Activated naive CD4-positive, alpha-beta T cell treated with anti-CD3 and anti-CD28 coated beads, Interleukin-2, amount 10 ng/mL, durations not matched to agents 7 days and 5 days (primary cell): Measurements from ENCODE around the gene ADGRF5.

Experiments used
- CTCF ChIA-PET: fragments of 350-600 bp; sonication (Branson Sonifier 250); formaldehyde crosslinking; loops from one replicate; lab custom pipeline; 2021; ENCODE audit warnings: antibody characterized with exemption; lab: Charles Lee
- DNase-seq: peaks from one replicate; pipeline ENCODE4 v3.0.0-alpha.2; 2020
- H3K27ac Mint-ChIP-seq: one replicate; pipeline ENCODE4 v1.8.0; 2021; ENCODE audit warnings: mild to moderate bottlenecking, moderate library complexity, mixed read lengths
- H3K27me3 Mint-ChIP-seq: one replicate; pipeline ENCODE4 v1.8.0; 2021; ENCODE audit warnings: mild to moderate bottlenecking, mixed read lengths
- H3K36me3 Mint-ChIP-seq: one replicate; pipeline ENCODE4 v1.8.0; 2021; ENCODE audit warnings: mixed read lengths
- H3K4me1 Mint-ChIP-seq: one replicate; pipeline ENCODE4 v1.8.0; 2021; ENCODE audit warnings: mixed read lengths
- H3K4me3 Mint-ChIP-seq: one replicate; pipeline ENCODE4 v1.8.0; 2021; ENCODE audit warnings: mild to moderate bottlenecking, moderate library complexity, mixed read lengths
- H3K9me3 Mint-ChIP-seq: one replicate; pipeline ENCODE4 v1.8.0; 2021; ENCODE audit warnings: mixed read lengths

ADGRF5 gene

DNA sequence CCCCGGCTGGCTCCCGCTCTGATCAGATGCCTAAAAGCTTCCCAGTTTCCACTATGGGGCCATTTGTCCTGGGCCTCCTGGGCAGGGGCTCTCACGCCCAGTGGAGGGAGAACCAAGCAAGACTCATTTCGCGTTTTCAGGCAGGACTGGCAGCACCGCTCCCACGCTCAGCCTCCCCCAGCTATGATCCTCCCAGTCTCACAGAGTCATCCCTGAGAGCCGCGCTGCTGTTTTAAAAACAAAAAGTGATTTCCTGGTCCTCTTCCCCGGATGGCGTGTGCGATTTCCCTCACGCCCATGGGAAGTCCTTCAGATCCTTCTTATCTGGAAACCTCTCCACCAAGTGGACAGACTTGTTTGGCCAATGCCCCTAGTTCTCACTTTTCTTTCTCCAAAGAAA, at the start of gene ADGRF5:
TSS of gene ADGRF5 (minus strand) at position 208 of the 400 bp plus-strand sequence. CDS start 15,176 bp downstream, outside the sequence.
- Mint-ChIP-seq H3K4me3 (no peak within 1 kb of the TSS), H3K36me3 (no peaks in the 10 kb centered on the region), H3K27ac (no peak within 1 kb of the TSS), H3K27me3 (no peaks in the 10 kb centered on the region), H3K9me3 (no peaks in the 10 kb centered on the region), H3K4me1 (no peaks in the 10 kb centered on the region)
- DNase-seq = no peak
- CTCF ChIA-PET = no interaction called here

- Mint-ChIP-seq H3K4me3 (no peak overlapping the region), H3K4me1 (no peaks in the 10 kb centered on the region), H3K27ac (no peak overlapping the region), H3K27me3 (peaks cover 4% of the 10 kb centered on the region), H3K36me3 (no peaks in the 10 kb centered on the region), H3K9me3 (no peaks in the 10 kb centered on the region)
- no peak for DNase-seq
- CTCF ChIA-PET = no interaction called here
Observed at GRCh38 chr6:46969206-46969605, 47.5 kb upstream of the ADGRF5 start.

GRCh38 chr6:46967826-46968349, 46.1 kb upstream of the ADGRF5 start:
- no peak overlapping the region for H3K4me3 Mint-ChIP-seq
- DNase-seq = no peak
- CTCF ChIA-PET = no interaction called here
- no peaks in the 10 kb centered on the region for H3K36me3 Mint-ChIP-seq
- H3K9me3 Mint-ChIP-seq = no peaks in the 10 kb centered on the region
- H3K4me1 Mint-ChIP-seq = no peaks in the 10 kb centered on the region
- H3K27ac Mint-ChIP-seq = no peak overlapping the region
- H3K27me3 Mint-ChIP-seq = peaks cover 4% of the 10 kb centered on the region

DNA sequence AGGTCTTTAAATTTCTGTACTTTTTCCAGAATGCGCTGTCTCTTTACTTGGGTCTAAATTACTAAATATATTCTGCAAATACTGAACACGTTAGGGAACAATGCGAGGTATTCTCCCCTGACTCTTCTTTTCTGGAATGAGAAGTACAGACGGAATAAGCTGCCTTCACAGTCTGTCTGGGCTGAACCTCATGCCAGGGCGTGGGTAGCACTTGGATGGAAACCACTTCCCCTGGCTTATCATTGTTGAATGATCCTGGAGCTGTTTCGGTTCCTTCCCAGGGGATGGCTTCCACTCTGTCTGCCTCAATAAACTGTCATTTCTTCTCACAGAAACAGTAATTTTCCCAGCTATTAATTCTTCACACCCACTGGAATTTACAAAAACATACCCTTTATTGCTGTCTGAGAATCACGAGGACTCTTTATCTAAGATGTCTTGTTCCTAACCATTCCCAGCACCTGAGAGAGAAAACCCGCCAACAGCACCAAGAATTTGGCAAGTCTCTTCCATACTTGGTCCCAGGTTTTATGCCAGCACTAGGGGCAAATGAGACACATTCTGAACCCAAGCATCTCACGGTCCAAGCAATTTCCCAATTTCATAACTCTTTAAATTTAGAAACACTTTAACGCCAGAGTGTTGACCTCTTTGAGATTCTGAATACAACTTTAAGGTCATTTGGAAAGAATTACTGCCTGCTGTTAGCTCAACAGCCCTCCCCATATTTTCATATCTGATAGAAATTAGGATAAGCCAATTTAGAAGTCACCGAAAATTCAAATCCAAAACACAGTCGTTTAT, 43.2 kb upstream of the ADGRF5 start:
- Mint-ChIP-seq H3K27me3 (no peaks in the 10 kb centered on the region), H3K4me1 (no peaks in the 10 kb centered on the region), H3K27ac (no peak overlapping the region), H3K36me3 (no peaks in the 10 kb centered on the region), H3K4me3 (no peak overlapping the region), H3K9me3 (no peaks in the 10 kb centered on the region)
- DNase-seq = no peak
- CTCF ChIA-PET = no interaction called here

- no peaks in the 10 kb centered on the region for H3K36me3 Mint-ChIP-seq
- DNase-seq = no peak
- H3K4me1 Mint-ChIP-seq = no peaks in the 10 kb centered on the region
- H3K27ac Mint-ChIP-seq = no peak overlapping the region
- no peaks in the 10 kb centered on the region for H3K9me3 Mint-ChIP-seq
- no peak overlapping the region for H3K4me3 Mint-ChIP-seq
- CTCF ChIA-PET = no interaction called here
- peaks cover 4% of the 10 kb centered on the region for H3K27me3 Mint-ChIP-seq
Observed at GRCh38 chr6:46963626-46964025, 41.9 kb upstream of the ADGRF5 start.

DNA sequence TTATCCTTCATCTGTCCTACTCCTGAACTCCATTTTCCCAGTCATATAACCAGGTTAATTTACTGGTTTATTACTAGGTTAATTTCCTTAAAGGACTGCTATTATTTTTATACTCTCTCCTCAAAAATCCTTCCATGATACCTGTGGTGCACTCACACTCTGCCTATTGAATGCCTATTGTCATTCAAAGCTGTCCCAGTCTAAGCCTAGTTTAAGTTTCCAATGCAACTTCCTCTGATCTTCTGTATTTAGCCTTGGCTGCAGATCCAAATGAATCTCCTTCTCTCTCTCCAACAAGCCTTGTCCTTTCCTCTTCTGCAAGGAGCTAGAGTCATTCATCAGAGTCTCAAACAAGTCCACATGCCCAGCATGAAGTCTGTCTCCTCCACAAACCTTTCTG, 41.3 kb upstream of the ADGRF5 start:
- Mint-ChIP-seq H3K4me3 (no peak overlapping the region), H3K9me3 (no peaks in the 10 kb centered on the region), H3K4me1 (no peaks in the 10 kb centered on the region), H3K27me3 (peaks cover 4% of the 10 kb centered on the region), H3K36me3 (no peaks in the 10 kb centered on the region), H3K27ac (no peak overlapping the region)
- DNase-seq = no peak
- CTCF ChIA-PET = no interaction called here

DNA sequence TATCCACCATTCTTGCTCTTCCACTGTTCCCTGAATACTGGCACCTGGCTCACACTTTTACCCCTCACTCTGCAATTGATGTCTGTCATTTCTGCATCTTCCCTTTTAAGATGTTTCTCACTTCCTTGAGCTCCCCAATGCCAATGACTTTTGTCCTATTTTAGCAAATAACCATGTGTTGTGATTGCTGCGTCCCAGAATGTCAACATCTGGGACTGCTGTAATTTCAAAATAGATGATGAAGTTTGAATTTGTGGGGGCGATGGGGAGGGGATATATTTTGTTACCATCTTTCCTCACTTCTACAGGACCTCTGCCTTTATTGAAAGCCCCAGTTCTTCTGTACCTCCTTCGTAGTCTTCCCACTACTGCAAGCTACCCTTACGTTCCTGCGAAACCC, 40.0 kb upstream of the ADGRF5 start:
- Mint-ChIP-seq H3K9me3 (no peaks in the 10 kb centered on the region), H3K27me3 (peaks cover 4% of the 10 kb centered on the region), H3K27ac (no peak overlapping the region), H3K4me1 (no peaks in the 10 kb centered on the region), H3K36me3 (no peaks in the 10 kb centered on the region), H3K4me3 (no peak overlapping the region)
- CTCF ChIA-PET = no interaction called here
- no peak for DNase-seq

- H3K36me3 Mint-ChIP-seq = no peaks in the 10 kb centered on the region
- peaks cover 4% of the 10 kb centered on the region for H3K27me3 Mint-ChIP-seq
- no peak overlapping the region for H3K27ac Mint-ChIP-seq
- no peak overlapping the region for H3K4me3 Mint-ChIP-seq
- H3K9me3 Mint-ChIP-seq = no peaks in the 10 kb centered on the region
- DNase-seq = no peak
- CTCF ChIA-PET = no interaction called here
- no peaks in the 10 kb centered on the region for H3K4me1 Mint-ChIP-seq
Observed at GRCh38 chr6:46961232-46961631, 39.5 kb upstream of the ADGRF5 start.

DNA sequence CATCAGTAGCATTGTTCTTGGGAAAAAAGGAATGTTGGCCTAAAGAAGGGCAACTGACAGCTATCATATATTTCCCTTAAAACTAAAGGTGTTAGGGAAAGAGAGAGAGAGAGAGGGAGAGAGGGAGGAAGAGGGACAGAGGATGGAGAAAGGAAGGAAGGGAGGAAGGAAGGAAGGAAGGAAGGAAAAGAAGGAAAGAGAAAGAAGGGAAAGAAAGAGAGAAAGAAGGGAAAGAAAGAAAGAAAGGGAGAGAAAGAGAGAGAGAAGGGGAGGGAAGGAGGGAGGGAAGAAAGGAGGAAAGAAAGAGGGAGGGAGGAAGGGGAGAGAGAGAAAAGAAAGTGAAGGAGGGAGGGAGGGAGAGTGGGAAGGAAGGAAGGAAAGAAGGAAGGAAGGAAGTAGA, 37.7 kb upstream of the ADGRF5 start:
- Mint-ChIP-seq H3K4me3 (no peak overlapping the region), H3K27ac (no peak overlapping the region), H3K27me3 (peaks cover 8% of the 10 kb centered on the region), H3K4me1 (no peaks in the 10 kb centered on the region), H3K9me3 (no peaks in the 10 kb centered on the region), H3K36me3 (no peaks in the 10 kb centered on the region)
- CTCF ChIA-PET = no interaction called here
- no peak for DNase-seq

DNA sequence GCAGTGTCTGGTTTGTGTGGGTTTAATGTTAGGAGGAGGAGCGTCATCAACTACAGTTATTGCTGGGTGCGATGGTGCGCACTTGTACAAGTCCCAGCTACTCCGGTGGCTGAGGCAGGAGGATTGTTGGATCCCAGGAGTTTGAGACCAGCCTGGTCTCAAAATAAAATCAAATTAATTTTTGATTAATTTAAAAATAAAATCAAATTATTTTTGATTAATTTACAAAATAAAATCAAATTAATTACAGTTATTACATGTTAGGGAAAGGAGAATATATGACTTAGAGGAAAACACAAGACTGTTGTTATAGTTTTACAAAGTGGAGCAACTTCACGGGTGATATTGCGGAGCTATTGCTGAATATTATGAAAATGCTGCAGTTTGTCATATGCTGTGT, 34.7 kb upstream of the ADGRF5 start:
- no peak for DNase-seq
- CTCF ChIA-PET = no interaction called here
- H3K4me3 Mint-ChIP-seq = no peak overlapping the region
- no peaks in the 10 kb centered on the region for H3K9me3 Mint-ChIP-seq
- H3K27me3 Mint-ChIP-seq = peaks cover 8% of the 10 kb centered on the region
- H3K27ac Mint-ChIP-seq = no peak overlapping the region
- no peaks in the 10 kb centered on the region for H3K4me1 Mint-ChIP-seq
- no peaks in the 10 kb centered on the region for H3K36me3 Mint-ChIP-seq

DNA sequence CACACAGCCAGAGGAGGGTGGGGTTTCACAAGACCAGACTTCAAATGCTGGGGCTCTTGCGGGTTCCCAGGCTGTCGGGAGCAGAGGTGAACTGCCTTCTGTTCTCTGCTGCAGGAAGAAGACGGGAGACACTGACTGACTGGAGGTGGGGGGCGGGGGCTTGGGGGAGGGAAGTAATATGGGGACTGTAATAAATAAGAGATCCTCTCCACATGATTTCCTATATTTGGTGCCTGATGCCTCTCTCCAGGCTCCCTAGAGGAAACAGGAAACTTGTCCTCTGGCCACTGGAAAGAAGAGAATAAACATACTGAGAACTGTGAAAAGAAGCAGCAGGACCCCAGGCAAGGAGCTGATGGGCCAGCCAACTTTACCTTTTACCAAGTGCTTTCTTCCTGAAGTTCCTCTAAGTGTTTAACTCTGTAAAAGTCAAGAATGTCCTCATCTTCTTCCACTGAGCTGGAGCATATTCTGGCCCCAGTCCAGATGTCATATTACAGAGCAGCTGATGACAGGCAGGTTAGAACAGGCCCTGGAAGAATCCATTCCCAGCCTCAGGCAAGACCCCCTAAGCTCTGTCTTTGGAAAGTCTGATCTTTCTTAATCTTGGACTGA, 33.2 kb upstream of the ADGRF5 start:
- Mint-ChIP-seq H3K4me3 (no peak overlapping the region), H3K27ac (no peak overlapping the region), H3K36me3 (no peaks in the 10 kb centered on the region), H3K4me1 (no peaks in the 10 kb centered on the region), H3K27me3 (peaks cover 8% of the 10 kb centered on the region), H3K9me3 (no peaks in the 10 kb centered on the region)
- no peak for DNase-seq
- CTCF ChIA-PET = no interaction called here

DNA sequence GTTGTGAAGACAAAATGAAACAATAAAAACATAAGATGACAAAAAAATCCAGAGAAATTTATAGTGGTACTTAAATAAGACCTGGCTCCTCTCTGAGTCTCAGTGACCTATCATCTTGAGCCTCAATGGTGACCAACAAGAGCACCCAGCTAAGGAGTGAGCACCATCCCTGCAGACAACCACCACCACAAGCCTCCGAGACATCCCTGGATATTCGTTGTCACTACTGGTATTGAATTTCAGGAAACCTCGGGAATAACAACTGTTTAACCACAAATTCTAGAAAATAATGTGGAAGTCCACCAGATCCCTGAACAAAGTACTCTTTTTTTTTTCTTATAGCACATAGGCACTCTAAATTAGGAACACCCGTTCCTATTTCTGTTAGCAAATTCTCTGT, 32.2 kb upstream of the ADGRF5 start:
- H3K9me3 Mint-ChIP-seq = no peaks in the 10 kb centered on the region
- no peak for DNase-seq
- H3K27ac Mint-ChIP-seq = no peak overlapping the region
- CTCF ChIA-PET = no interaction called here
- H3K4me3 Mint-ChIP-seq = no peak overlapping the region
- H3K36me3 Mint-ChIP-seq = no peaks in the 10 kb centered on the region
- H3K27me3 Mint-ChIP-seq = peaks cover 4% of the 10 kb centered on the region
- no peaks in the 10 kb centered on the region for H3K4me1 Mint-ChIP-seq

GRCh38 chr6:46949632-46950280, 28.0 kb upstream of the ADGRF5 start:
- H3K36me3 Mint-ChIP-seq = no peaks in the 10 kb centered on the region
- no peak overlapping the region for H3K27ac Mint-ChIP-seq
- no peaks in the 10 kb centered on the region for H3K4me1 Mint-ChIP-seq
- H3K9me3 Mint-ChIP-seq = no peaks in the 10 kb centered on the region
- CTCF ChIA-PET = no interaction called here
- no peaks in the 10 kb centered on the region for H3K27me3 Mint-ChIP-seq
- no peak overlapping the region for H3K4me3 Mint-ChIP-seq
- no peak for DNase-seq

DNA sequence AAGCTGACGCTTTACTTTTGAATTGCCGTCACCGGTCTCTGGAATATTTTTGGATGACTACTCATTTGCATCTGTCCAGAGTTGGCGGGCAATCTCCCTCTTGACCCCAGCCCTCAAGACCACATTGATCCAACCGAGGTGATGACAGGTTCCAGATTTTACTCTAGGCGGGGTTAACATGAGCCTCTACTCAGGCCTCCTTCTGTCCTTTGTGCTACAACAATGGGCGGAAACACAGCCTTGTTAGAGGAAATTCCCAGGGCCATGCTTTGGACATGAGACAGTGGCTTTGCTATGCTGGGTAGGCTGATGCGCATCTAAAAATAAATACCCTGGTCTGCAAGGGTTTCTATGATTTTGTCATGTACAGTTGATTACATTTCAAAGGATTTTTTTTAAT, 27.0 kb upstream of the ADGRF5 start:
- no peak overlapping the region for H3K27ac Mint-ChIP-seq

GRCh38 chr6:46947497-46947896, 25.8 kb upstream of the ADGRF5 start:
- Mint-ChIP-seq H3K4me1 (no peaks in the 10 kb centered on the region), H3K9me3 (no peaks in the 10 kb centered on the region), H3K4me3 (no peak overlapping the region), H3K36me3 (no peaks in the 10 kb centered on the region), H3K27me3 (no peaks in the 10 kb centered on the region), H3K27ac (no peak overlapping the region)
- CTCF ChIA-PET = no interaction called here
- DNase-seq = no peak

More for the DNA sequence above, 27.0 kb upstream of the ADGRF5 start:
- H3K4me1 Mint-ChIP-seq = no peaks in the 10 kb centered on the region
- no peak for DNase-seq
- no peaks in the 10 kb centered on the region for H3K9me3 Mint-ChIP-seq
- H3K36me3 Mint-ChIP-seq = no peaks in the 10 kb centered on the region
- no peaks in the 10 kb centered on the region for H3K27me3 Mint-ChIP-seq
- H3K4me3 Mint-ChIP-seq = no peak overlapping the region
- CTCF ChIA-PET = no interaction called here
